ENCODE data around the gene SLC16A10.

The SLC16A10 gene

DNA sequence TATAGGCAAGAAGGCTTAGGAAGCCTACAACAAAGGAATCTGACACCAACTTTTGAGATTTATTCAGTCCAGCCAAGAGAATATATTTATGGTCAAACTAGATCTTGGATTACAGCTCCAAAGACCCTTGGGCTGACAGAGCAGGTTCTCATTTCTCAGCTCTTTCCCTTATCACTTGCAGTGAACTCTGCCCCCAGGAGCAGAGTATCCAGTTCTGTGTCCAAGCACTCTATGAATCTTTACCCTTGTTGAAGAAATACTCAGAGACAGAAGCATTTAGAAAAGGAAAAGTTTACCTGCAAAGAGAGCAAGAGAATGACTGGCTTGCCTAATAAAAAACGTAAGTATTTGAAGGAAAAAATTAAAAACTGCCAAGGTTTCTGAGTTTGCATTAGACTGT is 190.5 kb downstream of the SLC16A10 start:
- TF ChIP-seq, protein P1, sequence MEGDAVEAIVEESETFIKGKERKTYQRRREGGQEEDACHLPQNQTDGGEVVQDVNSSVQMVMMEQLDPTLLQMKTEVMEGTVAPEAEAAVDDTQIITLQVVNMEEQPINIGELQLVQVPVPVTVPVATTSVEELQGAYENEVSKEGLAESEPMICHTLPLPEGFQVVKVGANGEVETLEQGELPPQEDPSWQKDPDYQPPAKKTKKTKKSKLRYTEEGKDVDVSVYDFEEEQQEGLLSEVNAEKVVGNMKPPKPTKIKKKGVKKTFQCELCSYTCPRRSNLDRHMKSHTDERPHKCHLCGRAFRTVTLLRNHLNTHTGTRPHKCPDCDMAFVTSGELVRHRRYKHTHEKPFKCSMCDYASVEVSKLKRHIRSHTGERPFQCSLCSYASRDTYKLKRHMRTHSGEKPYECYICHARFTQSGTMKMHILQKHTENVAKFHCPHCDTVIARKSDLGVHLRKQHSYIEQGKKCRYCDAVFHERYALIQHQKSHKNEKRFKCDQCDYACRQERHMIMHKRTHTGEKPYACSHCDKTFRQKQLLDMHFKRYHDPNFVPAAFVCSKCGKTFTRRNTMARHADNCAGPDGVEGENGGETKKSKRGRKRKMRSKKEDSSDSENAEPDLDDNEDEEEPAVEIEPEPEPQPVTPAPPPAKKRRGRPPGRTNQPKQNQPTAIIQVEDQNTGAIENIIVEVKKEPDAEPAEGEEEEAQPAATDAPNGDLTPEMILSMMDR (IDR thresholded peaks at IDR 0.05; ENCODE audit: low read depth, low read length): no peak
- no peak overlapping the region for H3K4me3 ChIP-seq (ENCODE audit: low read depth, low read length)

DNA sequence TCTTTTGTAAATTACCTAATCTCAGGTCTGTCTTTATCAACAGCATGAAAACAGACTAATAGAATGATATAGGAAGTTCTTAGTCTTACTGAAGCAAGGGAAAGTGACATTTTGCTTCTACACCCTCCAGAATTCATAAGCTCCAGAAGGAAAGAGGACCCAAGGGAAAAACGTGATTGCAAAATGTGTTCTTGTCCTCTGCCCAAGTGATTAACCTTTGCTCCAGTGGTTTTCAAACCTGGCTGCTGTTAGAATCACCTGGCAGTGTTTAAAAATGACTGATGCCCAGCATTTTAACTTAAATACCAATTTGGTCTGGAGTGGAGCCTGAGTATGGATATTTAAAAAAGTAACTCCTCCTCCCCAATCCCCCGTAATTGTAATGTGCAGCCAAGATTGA is 191.4 kb downstream of the SLC16A10 start:
- TF ChIP-seq, protein P1 (IDR thresholded peaks at IDR 0.05; ENCODE audit: low read depth, low read length): no peak
- H3K4me3 ChIP-seq (ENCODE audit: low read depth, low read length): no peak overlapping the region

DNA sequence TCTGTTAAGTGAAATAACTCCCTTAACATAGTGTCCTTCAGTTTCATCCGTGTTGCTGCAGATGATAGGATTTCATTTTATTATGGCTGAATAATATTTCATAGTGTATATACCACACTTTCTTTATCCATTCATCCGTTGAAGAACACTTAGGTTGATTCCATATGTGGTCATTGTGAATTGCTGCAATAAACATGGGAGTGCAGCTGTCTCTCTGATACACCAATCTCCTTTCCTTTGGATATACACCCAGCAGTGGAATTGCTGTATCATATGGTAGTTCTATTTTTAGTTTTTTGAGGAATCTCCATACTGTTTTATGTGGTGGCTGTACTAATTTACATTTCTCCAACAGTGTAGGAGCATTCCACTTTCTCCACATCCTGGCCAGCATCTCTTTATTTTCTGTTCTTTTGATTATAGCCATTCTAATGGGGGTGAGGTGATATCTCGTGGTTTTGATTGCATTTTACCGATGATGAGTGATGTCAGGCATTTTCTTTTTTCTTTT is 193.2 kb downstream of the SLC16A10 start:
- no peak overlapping the region for H3K4me3 ChIP-seq (ENCODE audit: low read depth, low read length)
- TF ChIP-seq, protein P1 (IDR thresholded peaks at IDR 0.05; ENCODE audit: low read depth, low read length): no peak
